B cell (primary cell): ENCODE results near the gene TNFRSF13B. TPM values are rescaled to one million over a fixed set of nuclear protein-coding genes. Genes with fewer than 3 reads are reported as not detected.

Source experiments
- ATAC-seq: fragments of 200-7000 bp; cut with Tn5 transposase; one replicate; pipeline ENCODE4 v1.10.0; 2021; ENCODE audit warnings: low read depth, mild to moderate bottlenecking, moderate number of reproducible peaks, moderate library complexity
- CTCF ChIA-PET: fragments of 350-600 bp; sonication (Branson Sonifier 250); formaldehyde crosslinking; loops from one replicate; lab custom pipeline; 2021; ENCODE audit warnings: antibody characterized with exemption, inconsistent platforms; lab: Charles Lee
- POLR2A ChIA-PET: fragments of 350-600 bp; sonication (Branson Sonifier 250); formaldehyde crosslinking; loops from one replicate; lab custom pipeline; 2021; ENCODE audit warnings: antibody characterized with exemption; lab: Charles Lee
- DNase-seq: peaks from one replicate; pipeline ENCODE4 v3.0.0; 2013
- H2AFZ ChIP-seq: 2 replicates; pipeline ENCODE4 v1.6.1; 2012; ENCODE audit warnings: mild to moderate bottlenecking, low read depth, low read length; ENCODE audit not compliant: insufficient read depth, poor library complexity, severe bottlenecking
- H3K27ac ChIP-seq, 2 donors: 1 replicate in 1 of 2; 2 replicates in 1 of 2; pipeline ENCODE4 v1.5.1; 2012 to 2013; ENCODE audit warnings: low read length in 2 of 2, mild to moderate bottlenecking in 2 of 2, moderate library complexity in 1 of 2
- H3K27me3 ChIP-seq, 4 experiments: fragments of 200-600 bp in 1 of 4; sonication (generic) in 1 of 4; replicated peaks in 1 of 4; 1 replicate in 2 of 4; 2 replicates in 2 of 4; pipeline versions ENCODE4 v1.6.1 to v1.7.0; 2013 to 2016; ENCODE audit warnings: low read length in 3 of 4, mild to moderate bottlenecking in 2 of 4, mixed read lengths in 1 of 4, moderate library complexity in 1 of 4; ENCODE audit not compliant: insufficient read depth in 4 of 4, control insufficient read depth in 3 of 4; ENCODE audit errors: control extremely low read depth in 1 of 4
- H3K36me3 ChIP-seq, 2 experiments: replicated peaks in 1 of 2; 1 replicate in 1 of 2; 2 replicates in 1 of 2; pipeline versions ENCODE4 v1.6.1 to v1.7.1; 2013; ENCODE audit warnings: low read length in 1 of 2; ENCODE audit not compliant: insufficient read depth in 2 of 2, control insufficient read depth in 1 of 2; ENCODE audit errors: control extremely low read depth in 1 of 2, extremely low read depth in 1 of 2
- H3K4me1 ChIP-seq, 2 donors: fragments of 200-600 bp in 1 of 2; sonication (generic) in 1 of 2; 1 replicate in 1 of 2; 2 replicates in 1 of 2; pipeline versions ENCODE4 v1.5.1 to v1.6.1; 2013 to 2017; ENCODE audit warnings: low read length in 2 of 2; ENCODE audit not compliant: control insufficient read depth in 2 of 2, insufficient read depth in 2 of 2
- H3K4me2 ChIP-seq: replicated peaks from 2 replicates; pipeline ENCODE3; 2012; ENCODE audit warnings: mild to moderate bottlenecking, low read depth, low read length; ENCODE audit not compliant: poor library complexity, severe bottlenecking
- H3K4me3 ChIP-seq, 5 experiments: fragments of 200-600 bp in 1 of 5; sonication (generic) in 1 of 5; 1 replicate in 3 of 5; 2 replicates in 2 of 5; pipeline versions ENCODE4 v1.5.1 to v1.7.0; 2011 to 2016; ENCODE audit warnings: low read length in 4 of 5, mild to moderate bottlenecking in 4 of 5, low read depth in 2 of 5, control low read depth in 1 of 5, moderate library complexity in 1 of 5; ENCODE audit not compliant: insufficient read depth in 1 of 5; ENCODE audit errors: control extremely low read depth in 1 of 5, extremely low read depth in 1 of 5
- H3K79me2 ChIP-seq: fragments of 200-600 bp; sonication (generic); one replicate; pipeline ENCODE4 v1.6.0; 2016; ENCODE audit warnings: low read length; ENCODE audit not compliant: control insufficient read depth, insufficient read depth
- H3K9ac ChIP-seq: fragments of 200-600 bp; sonication (generic); 2 replicates; pipeline ENCODE4 v1.6.1; 2017; ENCODE audit warnings: mild to moderate bottlenecking, low read length, moderate library complexity
- H3K9me3 ChIP-seq, 3 donors: one replicate each; pipeline versions ENCODE4 v1.6.1 to v1.7.1; 2013; ENCODE audit warnings: low read length in 2 of 3; ENCODE audit not compliant: control insufficient read depth in 2 of 3, insufficient read depth in 1 of 3; ENCODE audit errors: control extremely low read depth in 1 of 3
- H4K20me1 ChIP-seq: 2 replicates; pipeline ENCODE4 v1.6.0; 2012; ENCODE audit warnings: mild to moderate bottlenecking, low read length; ENCODE audit not compliant: insufficient read depth, control insufficient read depth, poor library complexity, severe bottlenecking
- H3K27ac Mint-ChIP-seq: one replicate; pipeline ENCODE4 v1.8.0; 2021; ENCODE audit warnings: mixed read lengths
- H3K27me3 Mint-ChIP-seq: one replicate; pipeline ENCODE4 v1.8.0; 2021; ENCODE audit warnings: mixed read lengths
- H3K4me1 Mint-ChIP-seq: one replicate; pipeline ENCODE4 v1.8.0; 2021; ENCODE audit warnings: mixed read lengths
- H3K4me3 Mint-ChIP-seq: one replicate; pipeline ENCODE4 v1.8.0; 2021; ENCODE audit warnings: mixed read lengths
- H3K9me3 Mint-ChIP-seq: one replicate; pipeline ENCODE4 v1.8.0; 2022; ENCODE audit warnings: mixed read lengths; ENCODE audit not compliant: insufficient read depth
- EZH2 ChIP-seq: IDR thresholded peaks from 2 replicates; pipeline ENCODE4 v1.6.1; 2012; ENCODE audit warnings: borderline replicate concordance, low read depth, mild to moderate bottlenecking, moderate library complexity, low read length; ENCODE audit not compliant: insufficient read depth, poor library complexity, severe bottlenecking
- WGBS: methylation state at CpG from one replicate; pipeline ENCODE4 v1.1.5; 2013; ENCODE audit warnings: missing lambda C conversion rate; ENCODE audit not compliant: insufficient coverage; 5-methylcytosine and 5-hydroxymethylcytosine counted together
- intact Hi-C: fragments of 100-400 bp; cut with micrococcal nuclease; formaldehyde crosslinking; loops from one replicate; pipeline ENCODE4 v1.10.0; 2022
- polyA plus RNA-seq: library from polyadenylated mRNA; depleted of rRNA; stranded (reverse); fragments of >200 nt; gene quantifications from 2 replicates; pipeline ENCODE4 v1.2.3, GENCODE V29; 2012
- total RNA-seq, 2 donors: library from RNA; stranded (reverse); fragments of 120-200 nt in 1 of 2; gene quantifications; 1 replicate in 1 of 2; 2 replicates in 1 of 2; pipeline versions ENCODE4 v1.2.3 to v1.2.4, GENCODE V29; 2013 to 2022
- TF ChIP-seq, protein P1 (sequence below): fragments of 200-600 bp; IDR thresholded peaks from one replicate; pipeline ENCODE4 v1.8.0; 2022; ENCODE audit warnings: antibody characterized with exemption, mild to moderate bottlenecking

TNFRSF13B gene
- total and polyA plus RNA-seq, 2 donors (not counting 1 experiment from before 2014, with no cell fraction given) = 74.5 to 219 TPM

DNA sequence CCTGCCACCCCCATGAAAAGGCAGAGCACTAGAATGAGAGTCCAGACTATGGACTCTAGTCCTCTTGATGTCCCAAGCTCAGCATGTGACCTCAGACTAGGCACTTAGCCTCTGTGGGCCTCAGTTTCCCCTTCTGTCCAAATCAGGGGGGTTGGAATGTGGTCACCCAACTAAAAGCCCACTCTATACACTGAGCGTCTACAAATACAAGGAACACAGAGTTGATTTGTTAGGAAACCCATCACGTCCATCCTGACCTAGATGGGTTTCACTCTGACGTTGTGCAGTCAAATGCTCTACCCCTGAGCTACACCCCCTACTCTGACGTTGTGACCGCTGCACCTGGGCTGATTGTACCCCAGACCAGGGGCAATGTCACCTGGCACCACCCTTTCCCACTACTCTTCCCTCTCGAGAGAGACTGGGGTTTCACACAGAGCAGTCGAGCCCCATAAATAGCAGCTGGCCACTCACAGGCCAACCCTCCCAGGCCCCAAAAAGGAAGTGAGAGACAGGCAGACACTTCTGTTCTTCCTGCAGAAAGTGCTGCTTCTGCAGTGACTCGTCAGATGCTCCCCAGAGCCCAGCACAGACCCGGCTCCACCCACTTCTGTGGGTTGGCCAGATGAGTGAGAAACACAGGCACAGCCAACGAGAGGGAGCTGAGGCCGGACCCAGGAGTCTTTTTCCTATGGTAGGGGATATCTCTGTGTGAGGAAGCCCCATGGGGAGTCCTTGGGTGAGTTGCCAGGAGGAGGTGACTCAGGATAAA, 16.1 kb upstream of the TNFRSF13B start:
- ATAC-seq = peak; percentile 81
- peaks cover 53 to 68% of the 10 kb centered on the region in 2 donors for H3K4me1 ChIP-seq
- H2AFZ ChIP-seq = peak overlapping the region; percentile 13
- H3K36me3 ChIP-seq = no peaks in the 10 kb centered on the region
- H3K27me3 Mint-ChIP-seq = no peaks in the 10 kb centered on the region
- CTCF ChIA-PET = interaction anchor here (0.9 to 17.6 kb wide), 6 partner anchors 12 to 73 kb away, joined by 4 to 317 read pairs (median 49); partner anchors contain the start of gene TNFRSF13B
- no peaks in the 10 kb centered on the region for H3K9me3 ChIP-seq
- intact Hi-C loops = loop anchor here (1.0 to 5.0 kb wide), 5 partner anchors 8 to 54 kb away; partner anchors contain the start of genes MPRIP and TNFRSF13B
- H3K4me2 ChIP-seq = peak overlapping the region; percentile 79
- peaks cover 80% of the 10 kb centered on the region for H3K4me1 Mint-ChIP-seq
- peak overlapping the region; percentile 62 for H3K9ac ChIP-seq
- H4K20me1 ChIP-seq = no peaks in the 10 kb centered on the region
- TF ChIP-seq, protein P1, sequence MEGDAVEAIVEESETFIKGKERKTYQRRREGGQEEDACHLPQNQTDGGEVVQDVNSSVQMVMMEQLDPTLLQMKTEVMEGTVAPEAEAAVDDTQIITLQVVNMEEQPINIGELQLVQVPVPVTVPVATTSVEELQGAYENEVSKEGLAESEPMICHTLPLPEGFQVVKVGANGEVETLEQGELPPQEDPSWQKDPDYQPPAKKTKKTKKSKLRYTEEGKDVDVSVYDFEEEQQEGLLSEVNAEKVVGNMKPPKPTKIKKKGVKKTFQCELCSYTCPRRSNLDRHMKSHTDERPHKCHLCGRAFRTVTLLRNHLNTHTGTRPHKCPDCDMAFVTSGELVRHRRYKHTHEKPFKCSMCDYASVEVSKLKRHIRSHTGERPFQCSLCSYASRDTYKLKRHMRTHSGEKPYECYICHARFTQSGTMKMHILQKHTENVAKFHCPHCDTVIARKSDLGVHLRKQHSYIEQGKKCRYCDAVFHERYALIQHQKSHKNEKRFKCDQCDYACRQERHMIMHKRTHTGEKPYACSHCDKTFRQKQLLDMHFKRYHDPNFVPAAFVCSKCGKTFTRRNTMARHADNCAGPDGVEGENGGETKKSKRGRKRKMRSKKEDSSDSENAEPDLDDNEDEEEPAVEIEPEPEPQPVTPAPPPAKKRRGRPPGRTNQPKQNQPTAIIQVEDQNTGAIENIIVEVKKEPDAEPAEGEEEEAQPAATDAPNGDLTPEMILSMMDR = no peak
- TF ChIP-seq EZH2 = no peak
- POLR2A ChIA-PET = interaction anchor here (0.8 to 4.7 kb wide), 4 partner anchors 9 to 452 kb away, joined by 8 to 69 read pairs (median 26); partner anchors contain the start of gene TNFRSF13B
- H3K9me3 Mint-ChIP-seq = no peaks in the 10 kb centered on the region
- H3K79me2 ChIP-seq = no peaks in the 10 kb centered on the region
- H3K4me3 Mint-ChIP-seq = peak overlapping the region; percentile 85
- peak; percentile 94 for DNase-seq
- H3K27ac ChIP-seq = peak overlapping the region; percentile 91 to 98
- H3K27ac Mint-ChIP-seq = peak overlapping the region; percentile 98
- no peaks in the 10 kb centered on the region for H3K27me3 ChIP-seq
- 3% methylated on average over 11 of the region's 11 CpGs for WGBS
- peak overlapping the region; percentile 35 to 58 (median 50) for H3K4me3 ChIP-seq
